Natural killer cell (primary cell): ENCODE data around the gene CDC42SE1. TPM values are rescaled to one million over a fixed set of nuclear protein-coding genes. Genes with fewer than 3 reads are reported as not detected.
A peak's percentile ranks its signal among the peaks of the same experiment; 100 is the strongest.

Source experiments
- ATAC-seq, 3 donors: fragments of 150-1000 bp in 2 of 3; fragments of 200-7000 bp in 1 of 3; cut with Tn5 transposase; 1 replicate in 1 of 3; 2 replicates in 2 of 3; pipeline ENCODE4 v1.10.0; 2021; ENCODE audit warnings: mild to moderate bottlenecking in 2 of 3, moderate library complexity in 2 of 3
- DNase-seq, 2 donors: peaks; one replicate each; pipeline versions ENCODE4 v3.0.0 to v3.0.0-alpha.2; 2013 to 2021; ENCODE audit warnings: mixed read lengths in 1 of 2
- H3K27ac ChIP-seq: one replicate; pipeline ENCODE4 v1.5.1; 2013; ENCODE audit warnings: mild to moderate bottlenecking, low read length
- H3K27me3 ChIP-seq: one replicate; pipeline ENCODE4 v1.6.1; 2013; ENCODE audit warnings: low read length; ENCODE audit not compliant: control insufficient read depth, insufficient read depth
- H3K36me3 ChIP-seq: one replicate; pipeline ENCODE4 v1.6.1; 2013; ENCODE audit warnings: low read length; ENCODE audit not compliant: control insufficient read depth, insufficient read depth
- H3K4me1 ChIP-seq: one replicate; pipeline ENCODE4 v1.6.1; 2013; ENCODE audit warnings: low read length; ENCODE audit not compliant: control insufficient read depth, insufficient read depth
- H3K4me3 ChIP-seq: one replicate; pipeline ENCODE4 v1.5.1; 2013; ENCODE audit warnings: low read length
- H3K9me3 ChIP-seq: one replicate; pipeline ENCODE4 v1.6.1; 2013; ENCODE audit warnings: low read length; ENCODE audit not compliant: control insufficient read depth, insufficient read depth
- H3K27ac Mint-ChIP-seq, 2 donors: one replicate each; pipeline ENCODE4 v1.8.0; 2022; ENCODE audit warnings: mild to moderate bottlenecking in 2 of 2, mixed read lengths in 2 of 2, moderate library complexity in 1 of 2
- H3K27me3 Mint-ChIP-seq, 2 donors: one replicate each; pipeline ENCODE4 v1.8.0; 2022; ENCODE audit warnings: low read depth in 2 of 2, mixed read lengths in 2 of 2
- H3K36me3 Mint-ChIP-seq: one replicate; pipeline ENCODE4 v1.8.0; 2022; ENCODE audit warnings: mixed read lengths
- H3K4me1 Mint-ChIP-seq, 2 donors: one replicate each; pipeline ENCODE4 v1.8.0; 2022; ENCODE audit warnings: mixed read lengths in 2 of 2
- H3K4me3 Mint-ChIP-seq: one replicate; pipeline ENCODE4 v1.8.0; 2022; ENCODE audit warnings: mild to moderate bottlenecking, moderate library complexity, mixed read lengths
- H3K9me3 Mint-ChIP-seq, 2 donors: one replicate each; pipeline ENCODE4 v1.8.0; 2022; ENCODE audit warnings: mixed read lengths in 2 of 2
- CTCF ChIP-seq: fragments of 200-600 bp; IDR thresholded peaks from one replicate; pipeline ENCODE4 v1.8.0; 2022; ENCODE audit warnings: antibody characterized with exemption
- WGBS: methylation state at CpG from one replicate; pipeline ENCODE4 v1.1.7; 2013; ENCODE audit warnings: missing lambda C conversion rate; ENCODE audit not compliant: insufficient coverage; 5-methylcytosine and 5-hydroxymethylcytosine counted together
- intact Hi-C: fragments of 100-400 bp; cut with micrococcal nuclease; formaldehyde crosslinking; loops from one replicate; pipeline ENCODE4 v1.14.2; 2022
- total RNA-seq, 4 donors: library from RNA; stranded (reverse); fragments of 120-200 nt in 1 of 4; gene quantifications; one replicate each; pipeline versions ENCODE4 v1.2.3 to v1.2.4, GENCODE V29; 2013 to 2022

Gene CDC42SE1
- total RNA-seq, 3 donors from 2014 or later (not counting 1 experiment from before 2014, with no cell fraction given) = 555 to 792 (median 752) TPM

GRCh38 chr1:151072224-151072623 is 12.8 kb upstream of the CDC42SE1 start:
- Mint-ChIP-seq H3K4me3 (peak overlapping the region; percentile 98), H3K36me3 (no peaks in the 10 kb centered on the region), H3K27me3 (no peaks in the 10 kb centered on the region), H3K4me1 (peaks cover 11 to 18% of the 10 kb centered on the region in 2 donors), H3K27ac (peak overlapping the region; percentile 99 to 100), H3K9me3 (no peaks in the 10 kb centered on the region)
- DNase-seq (no peak), ATAC-seq (no peak)
- WGBS = 93% methylated on average over 13 of the region's 13 CpGs
- peaks cover 16% of the 10 kb centered on the region for H3K4me1 ChIP-seq
- H3K9me3 ChIP-seq = no peaks in the 10 kb centered on the region
- H3K4me3 ChIP-seq = no peak overlapping the region
- H3K27ac ChIP-seq = no peak overlapping the region
- intact Hi-C loops = no loop called here
- no peaks in the 10 kb centered on the region for H3K27me3 ChIP-seq
- no peak for TF ChIP-seq CTCF
- H3K36me3 ChIP-seq = no peaks in the 10 kb centered on the region

- WGBS = under 1% methylated on average over 50 of the region's 50 CpGs
- H3K4me3 ChIP-seq = peak within 1 kb of the TSS; percentile 81
- peak within 1 kb of the TSS; percentile 96 for H3K27ac ChIP-seq
- DNase-seq = peak; percentile 86 to 95
- H3K4me1 Mint-ChIP-seq = peaks cover 11 to 18% of the 10 kb centered on the region in 2 donors
- TF ChIP-seq CTCF = peak; percentile 88
- no peaks in the 10 kb centered on the region for H3K36me3 ChIP-seq
- peaks cover 16% of the 10 kb centered on the region for H3K4me1 ChIP-seq
- no peaks in the 10 kb centered on the region for H3K36me3 Mint-ChIP-seq
- no peaks in the 10 kb centered on the region for H3K27me3 Mint-ChIP-seq
- H3K9me3 Mint-ChIP-seq = no peaks in the 10 kb centered on the region
- H3K27me3 ChIP-seq = no peaks in the 10 kb centered on the region
- intact Hi-C loops = loop anchor here (1.0 kb wide), 2 partner anchors 11 to 46 kb away; partner anchors contain the start of gene CDC42SE1
- peak within 1 kb of the TSS; percentile 98 for H3K4me3 Mint-ChIP-seq
- H3K9me3 ChIP-seq = no peaks in the 10 kb centered on the region
- H3K27ac Mint-ChIP-seq = peak within 1 kb of the TSS; percentile 99 to 100
- ATAC-seq = peak; percentile 84 to 97 (median 87)
These were observed 11.3 kb upstream of the CDC42SE1 start, which contains the start of gene GABPB2 for GRCh38 chr1:151070474-151071276. Gene GABPB2, plus strand, starts transcription at chr1:151070761. Its CDS starts 17,429 bp downstream, at chr1:151088190.

GRCh38 chr1:151069103-151069486 is 9.7 kb upstream of the CDC42SE1 start:
- no peaks in the 10 kb centered on the region for H3K27me3 Mint-ChIP-seq
- H3K27ac Mint-ChIP-seq = peak overlapping the region; percentile 68 to 99
- H3K27ac ChIP-seq = no peak overlapping the region
- no peaks in the 10 kb centered on the region for H3K36me3 ChIP-seq
- intact Hi-C loops = no loop called here
- no peaks in the 10 kb centered on the region for H3K9me3 Mint-ChIP-seq
- no peaks in the 10 kb centered on the region for H3K9me3 ChIP-seq
- WGBS = 85% methylated on average over 4 of the region's 5 CpGs
- H3K36me3 Mint-ChIP-seq = no peaks in the 10 kb centered on the region
- peak overlapping the region; percentile 98 for H3K4me3 Mint-ChIP-seq
- no peaks in the 10 kb centered on the region for H3K27me3 ChIP-seq
- no peak for ATAC-seq
- no peak overlapping the region for H3K4me3 ChIP-seq
- no peak for DNase-seq
- H3K4me1 ChIP-seq = peaks cover 16% of the 10 kb centered on the region
- peaks cover 11 to 24% of the 10 kb centered on the region in 2 donors for H3K4me1 Mint-ChIP-seq
- no peak for TF ChIP-seq CTCF
